GM19351 (cell line): ENCODE measurements around the gene TMEM52.
"Not testable (repeated sequence)": the region's sequence is repeated elsewhere in the genome, so short reads cannot be mapped to it uniquely, and the experiment has no call there.

Experiments used
- ATAC-seq: cut with Tn5 transposase; IDR thresholded peaks from one replicate; pipeline ENCODE4 v1.9.1; 2021; ENCODE audit warnings: mild to moderate bottlenecking, moderate library complexity; ENCODE audit not compliant: unreplicated experiment

Gene TMEM52

DNA sequence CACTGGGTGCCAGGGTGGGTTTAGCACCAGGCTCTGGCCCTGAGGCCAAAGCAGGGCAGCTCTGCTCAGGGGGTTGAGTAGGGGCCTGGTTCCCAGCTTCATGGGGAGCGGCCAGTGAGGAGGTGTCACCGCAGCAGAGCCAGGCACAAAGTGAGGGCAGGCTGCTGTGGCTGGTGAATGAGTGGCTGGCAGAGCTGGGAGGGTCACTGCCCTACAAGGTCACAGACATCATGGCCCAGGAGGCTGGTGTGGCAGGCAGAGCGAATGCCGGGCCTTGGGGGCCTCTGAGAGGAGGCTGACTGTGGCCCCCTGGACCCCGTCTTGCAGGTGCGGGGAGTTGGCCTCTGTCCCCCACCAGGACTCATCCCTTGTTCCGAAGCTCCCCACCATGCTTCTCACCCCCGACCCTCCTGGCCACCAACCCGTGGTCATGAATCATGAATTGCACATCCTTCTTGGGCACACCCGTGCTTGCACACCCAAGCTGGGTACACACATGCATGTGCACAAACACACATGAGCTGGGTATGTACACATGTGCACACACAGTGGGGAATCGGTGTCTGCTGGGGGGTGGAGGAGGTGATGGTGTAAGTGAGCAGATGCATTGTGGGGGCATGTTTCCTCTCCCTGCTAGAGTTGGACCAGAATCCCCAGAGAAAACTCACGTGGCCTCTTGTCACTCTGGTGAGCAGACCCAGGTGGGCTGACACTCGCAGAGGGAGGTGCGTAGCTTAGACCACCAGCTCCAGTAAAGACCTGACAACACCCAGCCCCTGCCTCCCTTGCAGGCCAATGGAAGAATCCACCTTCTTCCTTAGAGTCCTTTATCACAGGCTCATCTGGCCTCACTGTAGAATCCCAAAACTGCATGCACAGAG lies 23.4 kb downstream of the TMEM52 start:
- ATAC-seq: no peak

DNA sequence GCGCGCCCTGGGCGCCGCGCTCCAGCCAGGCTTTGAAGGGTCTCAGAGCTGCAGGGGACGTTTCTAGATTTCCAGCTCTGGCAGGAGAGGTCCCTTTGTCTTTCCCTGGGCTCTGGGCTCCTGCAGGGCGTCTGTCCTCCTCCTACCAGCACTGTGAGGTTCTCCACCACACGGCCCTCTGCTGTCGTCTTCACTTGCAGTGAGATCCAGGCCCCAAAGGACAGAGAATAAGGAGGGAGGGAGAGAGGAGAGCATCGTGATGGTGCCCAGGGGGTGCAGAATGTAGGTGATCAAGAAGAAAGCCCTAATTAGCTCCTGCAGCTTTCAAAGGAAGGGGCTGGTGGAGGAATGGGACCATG lies 24.0 kb downstream of the TMEM52 start:
- ATAC-seq: no peak

DNA sequence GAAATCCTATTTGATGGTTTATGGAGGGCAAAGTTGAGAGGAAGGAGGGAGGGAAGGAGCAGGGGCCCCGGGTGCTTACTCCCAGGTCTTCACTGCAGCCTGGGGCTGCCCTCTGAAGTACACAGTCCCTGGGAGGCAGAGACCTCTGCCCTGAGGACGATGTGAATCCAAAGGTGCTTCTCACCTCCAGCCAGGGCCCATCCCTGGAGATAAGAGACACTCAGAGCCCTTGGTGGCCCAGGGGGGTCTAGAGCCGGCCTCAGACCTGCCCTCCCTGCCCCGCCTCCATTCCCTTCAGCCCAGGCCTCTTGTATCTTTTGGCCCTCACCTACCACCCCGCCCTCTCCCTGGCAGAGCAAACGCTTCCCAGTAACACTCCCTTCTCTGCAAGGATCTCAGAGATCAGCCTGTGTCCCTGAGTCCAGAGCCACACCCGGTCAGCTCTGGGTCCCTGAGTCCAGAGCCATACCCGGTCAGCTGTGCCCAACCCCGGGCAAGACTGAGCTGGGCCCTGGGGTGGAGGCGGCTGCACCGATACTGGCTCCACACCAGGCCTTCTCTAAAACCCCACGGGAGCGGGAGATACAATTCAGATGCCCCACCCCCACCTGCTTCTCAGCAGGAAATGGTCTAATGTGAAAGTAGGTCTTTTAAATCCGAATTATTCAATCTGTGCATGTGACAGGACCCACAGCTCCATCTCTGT lies 24.6 kb downstream of the TMEM52 start:
- no peak for ATAC-seq

DNA sequence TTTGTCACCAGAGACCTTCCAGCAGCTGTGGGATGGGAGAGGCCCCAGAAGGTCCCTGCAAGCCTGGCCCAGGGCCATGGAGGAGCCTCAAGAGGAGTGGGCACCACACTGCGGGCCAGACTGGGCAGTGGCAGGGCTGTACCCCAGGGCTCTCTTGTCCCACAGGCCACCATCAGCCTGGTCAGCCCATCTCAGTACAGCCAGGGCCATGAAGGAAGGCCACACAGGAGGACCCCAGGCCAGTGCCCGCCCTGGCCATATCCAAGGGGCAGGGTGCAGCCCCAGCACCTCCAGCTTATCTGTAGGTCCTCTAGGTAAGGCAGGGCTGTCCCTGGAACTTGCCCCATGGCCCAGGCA lies 25.1 kb downstream of the TMEM52 start:
- no peak for ATAC-seq

DNA sequence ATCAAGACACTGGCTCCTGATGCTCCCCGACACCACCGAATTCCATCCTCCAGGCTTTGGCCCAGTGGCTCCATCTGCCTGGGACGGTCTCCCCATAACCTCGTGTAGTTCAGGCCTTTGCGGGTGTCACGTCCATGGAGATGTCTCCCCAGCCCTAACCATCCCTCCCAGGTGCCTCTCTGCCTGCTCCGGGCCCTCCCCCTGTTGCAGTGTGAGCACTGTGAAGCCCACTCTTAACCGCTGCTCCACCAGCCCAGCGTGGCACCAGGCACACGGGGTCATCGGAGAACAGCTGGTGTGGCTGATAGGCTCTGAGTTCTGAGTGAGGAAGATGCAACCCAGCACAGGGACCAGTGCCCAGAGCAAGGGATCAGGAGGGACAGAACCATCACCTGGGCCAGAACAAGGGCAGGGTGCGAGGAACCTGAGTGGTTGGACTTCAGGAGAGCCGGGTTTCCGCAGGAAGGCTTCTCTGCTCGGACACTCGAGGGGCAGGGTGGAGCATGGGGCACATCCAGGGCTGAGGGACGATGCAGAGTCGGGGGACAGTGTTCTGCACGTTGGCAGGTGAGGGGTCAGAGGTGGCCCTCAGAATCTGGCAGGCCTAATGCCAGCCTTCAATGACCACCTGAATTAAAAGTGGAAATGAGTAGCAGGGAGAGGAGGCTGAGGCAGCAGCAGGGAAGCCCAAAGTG lies 25.6 kb downstream of the TMEM52 start:
- no peak for ATAC-seq

DNA sequence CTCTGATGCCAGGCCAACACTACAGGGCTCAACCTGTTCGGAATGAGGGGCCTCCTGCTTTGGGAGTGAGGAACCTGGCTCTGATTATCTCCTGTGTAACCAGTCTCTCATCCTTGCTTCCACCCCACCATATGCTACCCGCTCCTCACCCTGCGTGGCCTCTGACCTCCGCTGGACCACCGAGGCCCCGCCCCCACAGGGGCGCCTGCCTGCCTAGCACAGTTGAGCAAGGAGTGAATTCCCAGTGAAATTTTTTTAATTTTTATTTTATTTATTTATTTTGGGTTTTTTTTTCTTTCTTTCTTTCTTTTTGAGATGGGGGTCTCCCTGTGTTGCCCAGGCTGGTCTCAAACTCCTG lies 26.3 kb downstream of the TMEM52 start:
- ATAC-seq: no peak

DNA sequence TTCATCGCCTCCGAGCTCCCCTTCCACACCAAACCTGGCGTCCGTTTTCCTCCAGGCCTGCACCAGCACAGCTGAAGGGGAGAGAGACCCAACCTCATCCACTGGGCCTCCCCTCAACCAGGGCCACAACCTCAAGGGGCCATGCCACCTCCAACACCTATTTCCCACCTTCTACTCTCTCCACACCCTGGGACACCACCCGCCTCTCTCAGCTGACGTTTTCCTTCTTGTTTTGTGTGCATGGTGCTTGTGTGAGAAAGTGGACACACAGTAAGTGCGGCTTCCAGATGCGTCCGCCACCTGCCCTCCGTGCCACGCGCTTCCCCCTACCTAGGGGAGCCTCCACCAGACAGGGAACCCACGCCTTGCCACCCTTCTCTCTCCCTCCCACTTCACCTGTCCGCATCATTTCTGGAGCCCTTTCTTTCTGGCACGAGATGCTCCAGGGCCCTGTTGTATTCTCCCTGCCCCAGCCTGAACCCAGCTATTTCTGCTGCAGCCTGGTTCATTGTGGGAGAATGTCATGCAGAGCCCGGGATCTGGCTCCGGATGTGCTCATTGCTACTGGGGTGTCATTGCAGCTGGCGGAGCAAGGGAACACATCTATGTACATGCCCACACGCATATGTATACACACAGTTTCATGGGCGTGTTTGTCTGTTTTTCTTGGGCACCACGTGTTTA lies 26.9 kb downstream of the TMEM52 start:
- ATAC-seq: no peak

DNA sequence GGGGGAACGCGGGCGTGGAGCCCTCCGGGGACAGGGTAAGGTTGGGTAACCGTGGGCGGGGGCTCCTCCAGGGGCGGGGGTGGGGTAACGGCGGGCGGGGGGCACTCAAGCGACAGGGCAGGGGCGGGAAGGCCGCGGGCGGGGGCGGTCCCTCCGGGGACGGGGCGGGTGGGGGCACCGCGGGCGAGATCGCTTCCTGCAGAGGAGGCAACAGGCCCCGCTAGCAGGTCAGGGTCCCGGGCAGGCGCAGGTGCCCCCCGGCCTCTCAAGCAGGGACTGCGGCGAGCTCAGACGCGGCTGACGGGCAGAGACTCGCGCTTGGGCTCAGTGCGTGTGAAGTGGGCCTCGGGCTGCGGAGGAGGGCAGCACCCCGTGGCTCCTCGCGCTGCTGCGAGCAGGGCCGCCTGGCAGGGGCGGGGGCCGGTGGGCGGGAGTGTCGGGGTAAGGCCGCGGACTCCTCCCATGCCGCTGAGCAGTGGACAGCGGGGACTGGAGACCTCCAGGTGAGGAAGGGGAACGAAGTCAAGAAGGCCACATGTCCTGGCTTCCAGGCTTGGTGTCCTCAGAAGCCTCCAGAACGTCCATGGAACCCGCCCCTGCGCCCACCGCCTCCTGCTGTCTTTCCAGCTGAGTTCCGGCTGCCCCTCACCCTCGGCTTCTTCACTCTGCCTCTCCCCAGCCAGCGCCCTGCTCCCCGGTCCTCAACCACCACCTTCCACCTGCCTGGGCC lies 27.6 kb downstream of the TMEM52 start:
- no peak for ATAC-seq

DNA sequence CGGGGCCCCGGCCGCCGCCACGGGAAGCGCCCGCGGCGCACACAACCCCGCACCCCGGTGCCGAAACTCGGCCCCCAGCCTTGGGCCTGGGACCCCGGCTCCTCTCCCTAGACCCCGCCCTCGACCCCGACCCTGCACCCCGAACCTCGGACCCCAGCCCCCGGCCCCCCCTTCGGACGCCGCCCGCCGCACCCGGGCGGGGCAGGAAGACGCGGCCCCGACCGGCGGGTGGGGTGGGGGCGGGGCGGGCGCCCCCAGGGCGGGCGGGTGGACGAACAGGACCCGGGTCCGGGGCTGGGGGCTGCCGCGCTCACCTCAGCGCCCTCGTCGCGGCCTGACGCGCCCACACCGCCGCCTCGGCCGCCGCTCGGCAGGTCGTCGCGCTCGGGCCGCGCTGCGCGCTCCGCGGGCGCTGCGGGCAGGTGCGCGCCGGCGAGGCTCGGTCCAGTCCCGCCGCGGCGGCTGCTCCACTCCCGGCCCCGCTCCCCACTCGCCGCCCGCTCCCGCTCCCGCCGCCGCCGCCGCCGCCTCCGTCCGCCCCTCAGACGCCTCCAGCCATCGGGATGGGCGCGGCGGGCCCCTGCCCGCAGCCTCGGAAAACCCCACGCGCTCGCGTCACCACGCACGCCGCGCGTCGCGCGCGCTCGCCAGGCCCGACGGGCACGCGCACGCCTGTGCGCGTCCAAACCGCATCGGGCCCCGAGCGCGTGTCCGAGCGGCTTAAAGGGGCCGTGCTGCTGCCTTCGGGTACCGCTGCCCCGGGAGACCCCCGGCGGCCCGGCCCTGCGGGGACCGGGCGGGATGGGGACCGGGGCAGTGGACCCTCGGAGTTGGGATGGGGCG lies 28.4 kb downstream of the TMEM52 start, which contains the start of gene GNB1:
Gene GNB1, minus strand, starts transcription at position 582 of the 843 bp plus-strand sequence. CDS start 65,634 bp downstream, outside the sequence.
- ATAC-seq: peak; percentile 60

DNA sequence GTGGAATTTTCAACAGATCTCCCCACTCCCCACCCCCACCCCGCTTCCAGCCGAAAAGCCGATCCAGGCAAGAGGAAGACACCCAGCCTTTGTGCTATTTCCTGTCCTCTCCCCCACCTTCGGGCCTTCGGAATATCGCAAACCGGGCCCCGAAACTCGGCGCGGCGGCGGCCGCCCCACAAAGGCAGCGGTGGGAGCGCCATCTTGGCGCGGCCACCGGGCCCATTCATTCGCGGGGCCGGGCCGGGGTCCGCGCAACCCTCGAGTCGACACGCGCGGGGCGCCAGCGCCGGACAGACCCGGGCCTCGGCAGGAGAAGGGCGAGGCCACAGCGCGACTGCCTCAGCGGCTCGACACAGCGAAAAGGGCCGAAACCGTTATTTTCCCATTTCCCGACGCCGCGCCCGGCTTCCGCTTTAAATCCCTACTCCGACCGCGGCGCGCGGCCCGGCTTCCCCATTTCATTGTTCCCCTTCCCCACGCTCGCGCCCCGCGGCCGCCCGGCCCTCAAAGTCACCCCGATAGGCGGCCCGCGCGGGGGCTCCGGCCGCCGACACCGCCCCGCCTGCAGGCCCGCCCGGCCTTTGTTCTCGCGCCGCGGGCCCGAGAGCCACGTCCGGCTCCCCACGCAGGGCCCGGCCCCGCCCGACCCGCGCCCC lies 29.1 kb downstream of the TMEM52 start:
- ATAC-seq: peak; percentile 29

DNA sequence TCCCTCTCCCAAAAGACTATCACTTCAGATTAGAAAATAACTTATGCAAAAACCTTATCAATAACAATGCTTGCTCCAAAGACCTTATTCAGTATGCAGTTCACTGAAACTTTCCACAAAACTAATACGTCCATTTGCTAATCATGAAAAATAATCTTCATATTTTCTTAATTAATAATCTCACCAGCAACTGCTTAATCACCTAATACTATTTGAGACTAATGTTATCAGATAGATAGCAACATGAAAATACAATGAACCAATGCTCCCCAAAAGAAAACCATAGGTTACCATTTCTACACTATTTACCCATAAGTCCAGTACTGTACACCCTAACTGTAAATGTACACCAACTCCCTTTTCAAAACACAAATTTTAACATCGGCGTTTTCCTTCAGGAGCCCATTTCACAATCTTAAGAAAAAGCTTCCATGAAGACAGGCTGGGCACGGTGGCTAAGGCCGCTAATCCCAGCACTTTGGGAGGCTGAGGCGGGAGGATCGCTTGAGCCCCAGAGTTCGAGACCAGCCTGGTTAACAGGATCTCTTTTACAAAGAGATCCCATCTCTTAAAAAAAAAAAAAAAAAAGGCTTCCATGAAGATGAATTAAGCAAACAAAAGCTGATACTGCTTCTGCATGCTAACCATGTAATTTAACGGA lies 29.9 kb downstream of the TMEM52 start:
- no peak for ATAC-seq

DNA sequence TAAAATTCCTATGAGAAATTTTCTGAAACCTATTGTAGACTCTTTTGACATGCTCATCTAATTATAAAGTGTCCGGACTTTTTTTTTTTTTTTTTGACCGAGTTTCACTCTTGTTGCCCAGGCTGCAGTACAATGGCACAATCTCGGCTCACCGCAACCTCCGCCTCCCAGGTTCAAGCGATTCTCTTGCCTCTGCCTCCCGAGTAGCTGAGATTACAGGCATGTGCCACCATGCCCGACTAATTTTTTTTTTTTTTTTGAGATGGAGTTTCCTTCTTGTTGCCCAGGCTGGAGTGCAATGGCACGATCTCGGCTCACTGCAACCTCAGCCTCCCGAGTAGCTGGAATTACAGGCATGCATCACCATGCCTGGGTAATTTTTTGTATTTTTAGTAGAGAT lies 35.2 kb downstream of the TMEM52 start:
- not testable (repeated sequence) for ATAC-seq

DNA sequence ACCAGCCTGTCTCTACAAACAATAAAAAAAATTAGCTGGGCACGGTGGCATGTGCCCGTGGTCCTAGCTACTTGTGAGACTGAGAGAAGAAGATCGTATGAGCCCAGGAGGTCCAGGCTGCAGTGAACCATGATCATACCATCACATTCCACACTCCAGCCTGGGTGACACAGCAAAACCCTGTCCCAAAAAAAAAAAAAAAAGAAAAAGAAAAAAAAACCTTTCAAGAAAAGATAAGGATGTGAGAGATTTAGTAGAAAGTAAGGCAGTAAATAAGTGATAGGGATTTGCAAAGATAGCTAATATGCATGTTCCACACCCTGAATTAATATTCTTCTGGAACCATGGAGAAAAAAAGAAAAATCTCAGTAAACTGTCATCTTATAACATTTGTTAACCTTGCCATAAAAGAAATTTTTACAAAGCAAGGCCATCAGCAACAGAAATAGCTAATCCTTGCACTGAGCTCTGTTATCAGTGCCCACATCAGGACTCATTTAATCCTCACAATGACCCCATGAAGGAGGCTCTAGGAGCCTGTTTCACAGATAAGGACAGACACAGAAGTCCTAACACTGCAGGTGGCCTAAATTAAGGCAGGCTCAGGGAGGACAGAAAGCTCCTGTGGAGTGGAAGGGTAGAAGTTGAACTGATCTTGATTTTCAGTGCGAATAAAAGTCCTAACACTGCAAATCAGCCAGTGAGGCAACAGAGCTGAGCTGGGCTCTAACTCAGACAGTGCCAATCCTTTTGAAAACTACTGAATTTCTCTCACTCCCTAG lies 35.8 kb downstream of the TMEM52 start:
- no peak for ATAC-seq

DNA sequence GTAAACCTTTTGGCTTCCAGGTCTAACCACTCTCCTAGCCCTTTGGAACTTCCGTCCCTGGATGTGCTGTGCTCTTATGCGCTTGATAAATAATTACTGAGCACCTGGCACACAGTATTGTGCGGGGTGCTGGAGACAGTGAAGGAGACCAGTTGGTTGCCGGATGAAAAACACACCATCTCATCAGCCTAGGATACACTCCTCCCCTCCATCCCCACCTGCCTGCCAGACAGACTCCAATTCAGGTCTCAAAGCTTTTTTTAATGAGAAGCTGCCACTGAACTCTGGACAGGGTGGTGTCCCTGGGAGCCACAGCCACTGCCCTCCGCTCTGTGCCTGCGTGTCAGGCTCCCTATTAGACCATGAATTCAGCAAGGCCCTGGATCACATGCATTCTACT lies 37.4 kb downstream of the TMEM52 start:
- no peak for ATAC-seq

DNA sequence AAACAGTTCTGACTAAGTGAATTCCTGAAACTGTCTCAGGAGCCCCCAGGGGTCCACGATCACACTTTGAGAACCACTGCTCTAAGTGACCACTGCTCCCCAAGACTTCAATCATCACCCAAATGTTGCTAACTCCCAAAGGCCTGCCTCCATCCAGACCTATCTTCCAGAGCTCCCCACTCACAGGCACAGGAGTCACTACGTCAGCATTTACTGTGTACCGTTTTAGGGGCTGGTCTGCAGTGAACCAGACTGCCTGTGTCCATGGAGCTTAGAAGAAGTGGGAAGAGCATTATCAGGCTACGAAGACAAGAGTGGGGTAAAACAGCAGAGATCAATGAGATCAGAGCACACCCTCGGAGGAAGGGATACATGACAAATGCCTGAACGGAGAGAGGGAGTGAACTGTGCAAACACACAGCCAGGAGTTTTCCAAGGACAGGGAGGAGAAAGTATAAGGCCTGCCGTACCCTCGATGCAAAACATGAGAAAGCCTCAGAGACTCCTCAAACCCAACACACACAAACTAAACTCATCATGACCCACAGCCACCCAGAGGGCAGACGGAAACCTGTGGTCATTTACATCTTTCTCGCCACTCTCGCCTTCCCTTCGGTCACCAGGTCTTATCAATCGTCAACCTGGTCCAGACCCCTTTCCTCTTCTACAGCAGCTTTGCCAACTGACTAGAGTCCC lies 38.3 kb downstream of the TMEM52 start:
- ATAC-seq: no peak

DNA sequence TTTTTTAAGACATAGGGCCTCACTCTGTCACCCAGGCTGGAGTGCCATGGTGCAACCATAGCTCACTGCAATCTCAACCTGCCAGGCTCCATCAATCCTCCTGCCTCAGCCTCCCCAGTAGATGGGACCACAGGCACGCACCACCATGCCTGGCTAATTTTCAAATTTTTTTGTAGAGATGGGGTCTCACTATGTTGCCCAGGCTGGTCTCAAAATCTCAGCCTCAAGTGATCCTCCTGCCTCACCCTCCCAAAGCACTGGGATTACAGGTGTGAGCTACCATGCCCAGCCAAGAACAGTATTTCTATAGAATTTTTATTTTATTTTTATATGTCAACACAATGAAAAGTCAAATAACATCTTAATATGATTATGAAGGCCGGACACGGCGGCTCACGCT lies 39.1 kb downstream of the TMEM52 start:
- ATAC-seq: no peak

DNA sequence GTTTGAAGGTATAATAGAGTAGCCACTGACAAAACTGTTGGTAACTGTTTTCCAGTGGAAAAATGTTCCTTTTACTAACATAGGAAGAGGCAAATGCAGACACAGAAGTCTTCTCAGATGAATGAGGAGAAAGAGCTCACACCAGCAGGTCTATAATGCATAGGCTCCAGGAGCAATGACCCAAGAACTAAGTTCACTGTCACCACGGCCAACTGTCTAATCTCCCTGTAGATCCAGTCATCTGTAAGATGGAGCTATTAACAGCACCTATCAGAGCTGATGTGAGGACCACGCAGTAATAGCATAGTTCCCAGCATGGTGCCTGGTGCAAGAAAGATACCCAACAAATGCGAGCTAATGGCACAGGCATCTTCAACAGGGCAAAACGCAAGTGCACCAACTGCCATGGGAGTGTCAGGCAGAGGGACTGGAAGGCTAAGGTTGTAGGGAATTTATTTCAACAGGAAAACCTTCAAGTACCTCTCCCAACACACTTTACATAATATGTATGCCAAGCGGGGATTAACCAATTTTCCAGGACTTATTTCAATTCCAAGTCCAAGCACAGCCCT lies 41.1 kb downstream of the TMEM52 start:
- ATAC-seq: no peak
